SK-MEL-5 (cell line): ENCODE data around the gene ELOVL6. TPM values are rescaled to one million over a fixed set of nuclear protein-coding genes. Genes with fewer than 3 reads are reported as not detected.

ENCODE experiments used
- DNase-seq: peaks from one replicate; pipeline ENCODE4 v3.0.0-alpha.2; 2016; ENCODE audit warnings: low read depth, low spot score
- in situ Hi-C: cut with HindIII; loops from 2 replicates; pipeline ENCODE4 v1.10.0; 2016; ENCODE audit warnings: low sequenced_read_pairs, high pct_unique_total_duplicates, low pct_unique_long_range_greater_than_20kb
- total RNA-seq: library from RNA; depleted of rRNA; stranded (reverse); fragments of >200 nt; shearing (Covaris generic); gene quantifications from 2 replicates; pipeline ENCODE4 v1.2.3, GENCODE V29; 2014

The ELOVL6 gene
- total RNA-seq, 1 experiment from 2014 or later, result 7.8 TPM

GRCh38 chr4:109999585-109999912 lies 198.9 kb downstream of the ELOVL6 start:
- DNase-seq, result no peak
- in situ Hi-C loops, result no loop called here

GRCh38 chr4:109998867-109999584 lies 199.4 kb downstream of the ELOVL6 start:
- in situ Hi-C loops, result no loop called here
- DNase-seq, result peak; percentile 73

- no peak for DNase-seq
- in situ Hi-C loops, result no loop called here
Observed at GRCh38 chr4:109996526-109996925, 201.9 kb downstream of the ELOVL6 start.
